Measurements from ENCODE around the gene OSR1. TPM values are rescaled to one million over a fixed set of nuclear protein-coding genes. Genes with fewer than 3 reads are reported as not detected.

OSR1 gene
- total and polyA plus RNA-seq, 9 of the 15 experiments (the other 6 are each of a cell fraction or from before 2014, with no cell fraction given), result not detected

- Histone ChIP-seq H3K9ac (ENCODE audit: insufficient read depth in 1 of 2, low read depth in 2 of 2, low read length in 2 of 2) (no peak overlapping the region), H3K27ac (ENCODE audit: extremely low read depth, low read depth, low read length) (no peak overlapping the region), H2AFZ (ENCODE audit: low read depth, low read length) (no peak overlapping the region), H3K9me3 (replicated peaks; ENCODE audit: control insufficient read depth, insufficient read depth, low read depth, low read length) (no peaks in the 10 kb centered on the region), H3K36me3 (ENCODE audit: control insufficient read depth, insufficient read depth, low read length) (no peaks in the 10 kb centered on the region), H3K4me2 (ENCODE audit: insufficient read depth, low read length) (no peak overlapping the region), H3K4me1 (replicated peaks in 1 of 2; ENCODE audit: control insufficient read depth in 2 of 2, insufficient read depth in 2 of 2, low read length in 2 of 2) (peaks cover 0 to 6% of the 10 kb centered on the region in 2 experiments; a peak in 1 of 5 replicates), H3K9me1 (ENCODE audit: control insufficient read depth, insufficient read depth, low read length) (no peaks in the 10 kb centered on the region), H3K27me3 (ENCODE audit: control insufficient read depth in 2 of 2, insufficient read depth in 2 of 2, low read length in 2 of 2) (peaks cover 17 to 34% of the 10 kb centered on the region in 2 experiments; a peak in 4 of 5 replicates), H4K20me1 (replicated peaks; ENCODE audit: control insufficient read depth, insufficient read depth, low read length) (no peaks in the 10 kb centered on the region), H3K79me2 (ENCODE audit: control insufficient read depth, insufficient read depth, low read length) (no peaks in the 10 kb centered on the region), H3K4me3 (no peak overlapping the region)
- ChIA-PET POLR2A (interaction anchor here (0.6 kb wide), 1 partner anchor 917 kb away, joined by 4 read pairs; no protein-coding TSS in a partner anchor), CTCF (ENCODE audit: low intra/inter-chr PET ratio) (interaction anchor here (2.4 kb wide), 1 partner anchor 843 kb away, joined by 18 read pairs; no protein-coding TSS in a partner anchor)
- no peak for FAIRE-seq
- in situ Hi-C loops (cut with MboI), result loop anchor here (25.0 kb wide), 1 partner anchor 927 kb away; no protein-coding TSS in a partner anchor
- BruUV-seq (replicated peaks), result no TSS peak
- no peak for TF ChIP-seq IRF9 (tag; IDR thresholded peaks at IDR 0.05)
- TF ChIP-seq ZNF57 (CRISPR knock-in tag; IDR thresholded peaks at IDR 0.05), result no peak
- no peak for TF ChIP-seq NEUROD1 (IDR thresholded peaks at IDR 0.05; ENCODE audit: borderline replicate concordance, low read depth, low read length, partially characterized antibody)
- no peak for TF ChIP-seq AFF4 (CRISPR knock-in tag; IDR thresholded peaks at IDR 0.05)
- TF ChIP-seq ELF1 (tag; IDR thresholded peaks at IDR 0.05), result no peak
- TF ChIP-seq KLF1 (tag; IDR thresholded peaks at IDR 0.05), result no peak
- no peak for TF ChIP-seq RAD21 (CRISPR knock-in tag; conservative IDR thresholded peaks at IDR 0.05 in 1 of 2, IDR thresholded peaks at IDR 0.05 in 1 of 2)
- no peak for TF ChIP-seq ELF2 (CRISPR knock-in tag; IDR thresholded peaks at IDR 0.05)
- TF ChIP-seq CREM (IDR thresholded peaks at IDR 0.05; ENCODE audit: low read depth), result no peak
- TF ChIP-seq ZBTB9 (CRISPR knock-in tag; IDR thresholded peaks at IDR 0.05), result no peak
- TF ChIP-seq TCF3 (CRISPR knock-in tag; IDR thresholded peaks at IDR 0.05), result no peak
- TF ChIP-seq TCF7 (IDR thresholded peaks at IDR 0.05; ENCODE audit: borderline replicate concordance), result no peak
- no peak for TF ChIP-seq TCF7L2 (IDR thresholded peaks at IDR 0.05; ENCODE audit: low read depth, low read length)
- DNase-seq (ENCODE audit: extremely low read depth in 1 of 4, low spot score in 3 of 4), result no peak
- intact Hi-C loops (cut with micrococcal nuclease), result loop anchor here (5.0 to 10.0 kb wide), 3 partner anchors 301 to 498 kb away; no protein-coding TSS in a partner anchor
- 0% methylated on average over 3 of the region's 3 CpGs for WGBS (ENCODE audit: insufficient coverage, low coverage, missing lambda C conversion rate)
- no peak for ATAC-seq
Measured at GRCh38 chr2:19364014-19364413, 5.6 kb upstream of the OSR1 start.
